NCI-H128 (cell line): Measurements from ENCODE around the gene MAPK8.
"Not testable (repeated sequence)": the region's sequence is repeated elsewhere in the genome, so short reads cannot be mapped to it uniquely, and the experiment has no call there.

Experiments
- DNase-seq: peaks from one replicate; lab custom pipeline; 2025; ENCODE audit not compliant: unreplicated experiment; lab: John Stamatoyannopoulos, UW

Gene MAPK8

GRCh38 chr10:48414778-48415177 lies 108.3 kb downstream of the MAPK8 start:
- no peak for DNase-seq

DNA sequence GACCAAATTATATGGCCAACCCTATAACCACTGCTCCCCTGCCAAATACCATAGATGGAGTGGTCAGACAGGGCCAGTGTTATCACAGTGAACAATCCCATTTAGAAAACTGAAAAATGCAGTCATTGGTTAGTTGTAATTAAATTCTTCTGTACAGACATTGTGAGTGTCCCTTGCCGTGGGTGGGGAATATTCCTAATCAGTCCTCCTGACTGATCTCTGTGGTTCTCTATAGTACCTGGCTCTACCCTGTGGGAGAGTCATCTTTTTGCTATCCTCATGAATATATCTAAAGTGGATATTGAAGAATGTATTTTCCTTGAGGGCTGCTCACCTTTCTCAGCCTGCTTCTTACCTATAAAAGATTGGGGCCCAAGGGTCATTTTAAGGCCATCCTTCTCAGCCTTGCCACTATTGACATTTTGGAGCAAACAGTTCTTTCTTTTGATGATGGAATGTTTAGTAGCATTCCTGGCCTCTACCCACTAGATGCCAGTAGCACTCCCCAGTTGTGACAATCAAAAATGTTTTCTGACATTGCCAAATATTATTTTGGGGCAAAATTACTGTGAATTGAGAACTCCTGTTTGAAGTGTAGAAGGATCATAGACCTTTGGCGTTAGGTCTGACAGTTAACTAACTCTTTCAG lies 110.2 kb downstream of the MAPK8 start:
- DNase-seq: no peak

- no peak for DNase-seq
These were observed 110.9 kb downstream of the MAPK8 start for GRCh38 chr10:48417374-48417773.

DNA sequence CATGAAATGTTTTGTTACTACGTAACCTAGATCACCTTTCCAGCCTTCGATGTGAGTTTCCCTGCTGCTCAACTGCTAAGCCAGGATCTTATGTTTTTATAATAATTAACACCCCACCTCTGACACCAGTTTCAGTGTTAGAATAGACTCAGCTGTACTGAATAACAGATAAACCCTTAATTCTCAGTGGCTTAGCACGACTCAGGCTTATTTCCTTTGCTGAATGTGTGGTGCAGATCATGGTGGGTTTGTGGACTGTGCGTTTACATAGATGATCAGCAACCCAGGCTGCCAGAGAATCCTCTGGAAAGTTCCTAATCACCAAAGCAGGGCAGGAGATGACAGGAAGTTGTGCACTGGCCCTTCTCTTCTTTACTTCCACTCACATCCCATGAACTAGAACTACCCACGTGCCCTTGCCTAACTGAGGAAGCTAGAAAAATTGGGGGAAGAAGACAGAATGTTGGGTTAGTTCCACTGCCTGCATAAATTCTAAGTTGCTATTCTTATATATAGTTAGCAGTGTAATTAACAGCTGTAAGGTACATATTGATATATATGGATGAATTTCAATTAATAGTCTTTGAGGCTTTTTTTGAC lies 111.8 kb downstream of the MAPK8 start:
- no peak for DNase-seq

- no peak for DNase-seq
These were observed 113.2 kb downstream of the MAPK8 start for GRCh38 chr10:48419714-48420113.

DNA sequence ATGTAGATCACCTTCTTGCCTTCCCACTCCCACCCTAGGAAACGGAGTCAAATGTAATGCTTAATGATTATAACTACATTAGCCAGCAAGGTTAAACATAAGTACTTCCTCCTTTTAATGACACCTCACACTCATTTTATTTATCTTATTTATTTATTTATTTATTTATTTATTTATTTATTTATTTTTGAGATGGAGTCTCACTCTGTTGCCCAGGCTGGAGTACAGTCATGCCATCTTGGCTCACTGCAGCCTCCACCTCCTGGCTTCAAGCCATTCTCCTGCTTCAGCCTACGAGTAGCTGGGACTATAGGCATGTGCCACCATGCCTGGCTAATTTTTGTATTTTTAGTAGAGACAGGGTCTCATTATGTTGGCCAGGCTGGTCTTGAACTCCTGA lies 115.4 kb downstream of the MAPK8 start:
- DNase-seq: not testable (repeated sequence)

DNA sequence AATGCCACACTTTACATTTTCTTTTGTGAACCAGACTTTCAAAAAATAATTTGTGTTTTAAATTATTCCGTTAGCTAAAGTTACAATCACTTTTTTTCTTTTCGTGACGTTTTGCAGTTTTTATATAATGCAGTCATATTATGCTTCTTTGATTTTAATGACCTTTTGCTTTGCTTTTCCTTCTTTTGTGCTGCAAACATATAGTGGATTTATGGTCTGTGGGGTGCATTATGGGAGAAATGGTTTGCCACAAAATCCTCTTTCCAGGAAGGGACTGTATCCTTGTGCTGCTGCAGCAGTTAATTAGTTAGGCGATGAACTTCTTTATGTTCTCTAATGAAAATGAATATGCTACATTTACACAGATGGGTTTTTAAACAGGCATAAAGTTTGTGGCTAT lies 117.4 kb downstream of the MAPK8 start:
- no peak for DNase-seq

GRCh38 chr10:48428896-48429295 lies 122.4 kb downstream of the MAPK8 start:
- no peak for DNase-seq

DNA sequence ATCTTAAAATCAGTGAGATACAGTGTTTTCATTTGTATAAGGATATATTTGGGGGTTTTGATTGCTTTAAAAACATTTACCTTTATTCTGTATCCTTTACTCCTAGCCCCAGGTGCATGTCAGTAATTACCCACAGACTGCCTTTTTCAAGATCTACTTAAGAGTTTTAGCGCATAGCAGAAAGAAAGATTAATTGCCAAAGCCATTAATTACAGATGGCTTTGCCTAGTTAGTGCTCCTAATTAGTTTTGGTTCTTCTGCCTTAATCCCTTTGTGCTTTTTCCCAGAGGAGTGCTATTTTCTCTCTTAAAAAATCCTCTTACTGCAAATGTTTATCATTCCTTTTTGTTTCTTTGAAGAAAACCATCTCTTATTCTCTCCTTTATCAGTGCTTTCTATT lies 122.8 kb downstream of the MAPK8 start:
- DNase-seq: no peak

DNA sequence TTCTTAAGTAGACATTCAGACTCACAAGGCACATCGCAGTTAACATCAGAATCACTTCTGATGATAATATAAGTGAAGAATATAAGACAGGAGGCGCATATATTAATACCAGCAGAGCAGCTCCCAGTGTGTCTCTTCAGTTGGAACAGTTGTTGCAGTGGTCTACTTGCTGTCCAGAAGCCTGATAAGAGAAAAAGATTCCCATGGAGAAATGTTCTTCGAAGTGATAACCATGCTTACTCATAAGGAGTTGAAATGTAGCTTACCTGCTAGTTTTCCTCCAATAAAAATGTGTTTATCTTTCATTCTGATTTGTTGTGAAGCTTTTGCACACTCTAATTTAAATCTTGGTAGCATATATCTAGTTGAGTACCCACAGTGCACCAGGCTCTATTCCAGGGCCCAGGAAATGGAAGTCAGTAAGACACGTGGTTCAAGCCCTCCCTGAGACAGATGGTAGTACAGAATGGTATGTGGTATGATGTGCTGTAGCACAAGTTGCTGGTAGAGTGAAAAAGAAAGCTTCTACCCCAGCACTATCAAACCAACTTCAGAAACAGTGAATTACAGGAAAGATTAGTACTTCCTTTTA lies 124.0 kb downstream of the MAPK8 start:
- DNase-seq: no peak

- no peak for DNase-seq
These were observed 125.4 kb downstream of the MAPK8 start for GRCh38 chr10:48431871-48432270.

DNA sequence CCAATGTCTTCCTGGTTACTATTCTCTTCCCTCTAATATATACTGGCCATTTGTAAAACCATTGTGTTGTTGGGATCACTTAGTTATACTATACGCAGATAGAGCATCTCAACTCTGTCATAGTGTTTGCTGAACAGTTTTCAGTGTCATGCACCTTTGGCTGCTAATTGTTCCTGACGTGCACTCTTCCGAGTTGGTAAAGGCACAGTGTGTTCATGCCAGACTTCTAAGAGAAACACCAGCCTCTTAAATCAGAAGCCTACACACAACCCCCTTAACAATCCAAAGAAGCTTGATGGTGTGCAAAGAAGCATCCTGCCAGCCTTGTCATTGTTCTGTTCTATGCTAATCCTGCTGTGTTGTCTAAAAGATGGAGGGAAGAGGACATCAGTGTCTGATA lies 131.1 kb downstream of the MAPK8 start:
- no peak for DNase-seq

DNA sequence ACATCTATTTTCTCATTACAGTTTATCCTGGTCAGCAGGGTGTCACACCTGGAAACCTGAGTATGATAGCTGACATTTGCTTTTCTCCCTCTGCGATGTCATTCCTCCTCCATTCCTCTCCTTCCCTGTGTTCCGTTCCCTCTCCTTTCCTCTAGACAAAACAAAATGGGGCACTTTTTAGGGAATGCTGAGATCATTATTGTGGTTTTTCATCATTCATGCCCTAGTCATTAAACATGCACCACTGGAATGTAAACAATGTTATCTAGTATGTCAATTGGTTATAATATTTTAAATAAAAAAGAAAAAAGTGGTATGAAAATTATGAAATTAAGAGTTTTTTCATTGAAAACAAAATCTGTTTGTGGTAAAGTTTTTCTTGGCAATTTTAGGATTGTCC lies 132.6 kb downstream of the MAPK8 start:
- no peak for DNase-seq

DNA sequence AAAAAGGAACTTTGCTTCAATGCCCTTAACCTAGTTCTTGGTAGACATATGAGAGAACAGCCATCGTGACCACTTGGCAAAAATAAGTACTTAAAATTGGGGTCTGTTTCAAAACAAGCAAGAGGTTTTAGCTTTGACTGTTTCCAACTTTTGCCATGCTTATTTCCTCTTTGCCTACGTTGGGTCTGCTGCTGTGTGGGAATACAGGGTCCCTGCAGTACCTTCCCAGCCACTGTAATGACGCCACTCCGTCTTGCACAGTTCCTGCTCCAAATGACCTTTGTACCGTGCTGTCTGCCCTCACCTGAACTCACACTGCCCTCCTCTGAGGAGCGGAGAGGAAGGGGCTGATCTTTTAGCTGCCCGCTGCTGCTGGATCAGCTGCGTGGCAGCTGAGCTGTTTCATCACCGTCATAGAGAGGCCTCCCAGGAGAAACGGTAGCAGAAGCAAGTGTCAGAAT lies 133.1 kb downstream of the MAPK8 start:
- no peak for DNase-seq

- no peak for DNase-seq
These were observed 134.3 kb downstream of the MAPK8 start for GRCh38 chr10:48440771-48441170.

- DNase-seq: no peak
These were observed 135.8 kb downstream of the MAPK8 start for GRCh38 chr10:48442090-48442808.

- no peak for DNase-seq
These were observed 136.3 kb downstream of the MAPK8 start for GRCh38 chr10:48442809-48443177.

GRCh38 chr10:48444266-48444665 lies 137.8 kb downstream of the MAPK8 start:
- DNase-seq: no peak

- DNase-seq: no peak
These were observed 138.7 kb downstream of the MAPK8 start for GRCh38 chr10:48444861-48445841.

GRCh38 chr10:48445932-48446331 lies 139.5 kb downstream of the MAPK8 start:
- DNase-seq: no peak

GRCh38 chr10:48446785-48447184 lies 140.3 kb downstream of the MAPK8 start:
- DNase-seq: no peak
